ENCODE measurements around the gene TEX264.

DNA sequence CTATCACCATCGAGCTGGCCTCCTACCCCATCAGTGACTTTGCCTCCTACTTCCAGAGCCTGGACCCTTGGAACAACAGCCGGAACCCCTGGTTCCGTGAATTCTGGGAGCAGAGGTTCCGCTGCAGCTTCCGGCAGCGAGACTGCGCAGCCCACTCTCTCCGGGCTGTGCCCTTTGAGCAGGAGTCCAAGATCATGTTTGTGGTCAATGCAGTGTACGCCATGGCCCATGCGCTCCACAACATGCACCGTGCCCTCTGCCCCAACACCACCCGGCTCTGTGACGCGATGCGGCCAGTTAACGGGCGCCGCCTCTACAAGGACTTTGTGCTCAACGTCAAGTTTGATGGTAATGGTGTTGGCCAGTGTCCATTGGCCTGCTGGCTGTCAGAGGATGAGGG lies 41.9 kb downstream of the TEX264 start:
- no peak for TF ChIP-seq YY1 (IDR thresholded peaks at IDR 0.05; ENCODE audit: insufficient read depth, insufficient read length)
- TF ChIP-seq ZNF274 (IDR thresholded peaks at IDR 0.05; ENCODE audit: low read depth, low read length) = no peak
